WERI-Rb-1 (cell line): ENCODE results near the gene SNAP25.

Experiments
- DNase-seq: peaks from one replicate; pipeline ENCODE4 v3.0.0-alpha.2; 2020
- H3K27ac ChIP-seq: fragments of 250-450 bp; sonication (Bioruptor Pico); 2 replicates; pipeline ENCODE4 v1.5.1; 2020; ENCODE audit warnings: mild to moderate bottlenecking, moderate library complexity
- H3K27me3 ChIP-seq: fragments of 250-450 bp; sonication (Bioruptor Pico); 2 replicates; pipeline ENCODE4 v1.5.1; 2021; ENCODE audit warnings: mild to moderate bottlenecking, low read depth, moderate library complexity; ENCODE audit not compliant: insufficient read depth, severe bottlenecking
- H3K36me3 ChIP-seq: fragments of 250-450 bp; sonication (Bioruptor Pico); 2 replicates; pipeline ENCODE4 v1.5.1; 2020; ENCODE audit warnings: mild to moderate bottlenecking, moderate library complexity
- H3K4me3 ChIP-seq: 2 replicates; pipeline ENCODE4 v1.5.1; 2011; ENCODE audit warnings: low read depth, mild to moderate bottlenecking, control low read depth, low read length
- H3K9me3 ChIP-seq: fragments of 250-450 bp; sonication (Bioruptor Pico); 2 replicates; pipeline ENCODE4 v1.5.1; 2021; ENCODE audit warnings: mild to moderate bottlenecking, moderate library complexity; ENCODE audit not compliant: severe bottlenecking
- CTCF ChIP-seq: IDR thresholded peaks from 2 replicates; pipeline ENCODE4 v1.5.1; 2011; ENCODE audit warnings: low read depth, mild to moderate bottlenecking, control low read depth, inconsistent platforms, low read length

Gene SNAP25

DNA sequence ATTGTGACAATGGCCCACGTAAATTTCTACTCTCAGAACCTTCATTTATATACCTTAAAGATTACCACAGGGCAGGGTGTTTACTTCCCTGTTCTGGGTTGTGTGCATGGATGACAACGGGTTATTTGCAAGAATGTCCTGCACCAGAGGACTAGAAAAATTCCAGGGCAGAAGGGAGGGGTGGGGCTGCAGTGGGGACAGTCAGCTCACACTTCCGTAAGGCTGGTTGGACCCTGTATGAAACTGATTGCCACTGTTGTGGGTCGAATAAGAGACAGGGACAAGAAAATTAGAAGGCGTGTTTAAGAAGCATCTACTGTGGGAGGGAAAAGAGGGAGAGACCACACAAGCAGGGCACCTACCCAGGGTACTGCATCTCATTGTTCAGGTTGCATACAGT, 96.5 kb downstream of the SNAP25 start:
- H3K4me3 ChIP-seq: no peak overlapping the region
- peaks cover 8% of the 10 kb centered on the region for H3K9me3 ChIP-seq
- peak; percentile 13 for DNase-seq
- no peaks in the 10 kb centered on the region for H3K27me3 ChIP-seq
- H3K36me3 ChIP-seq: no peaks in the 10 kb centered on the region
- no peak for TF ChIP-seq CTCF
- no peak overlapping the region for H3K27ac ChIP-seq

DNA sequence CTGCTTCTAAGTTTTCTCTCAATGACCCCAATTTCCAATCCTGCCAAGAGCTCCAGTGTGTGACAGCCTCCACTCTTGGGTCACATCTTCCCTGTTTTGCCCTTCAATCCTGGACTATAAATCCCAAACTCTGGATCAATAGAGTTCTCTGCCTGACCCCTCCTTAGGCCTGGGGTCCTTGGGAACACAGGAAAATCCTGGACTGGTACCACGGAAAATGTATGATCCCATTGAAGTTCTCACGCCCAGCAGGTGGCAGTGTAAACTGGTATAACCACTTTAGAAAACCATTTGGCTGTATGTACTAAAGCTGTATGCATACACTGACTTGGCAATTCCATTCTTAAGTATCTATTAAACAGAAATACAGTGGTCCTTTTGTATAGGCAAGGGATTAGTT, 98.0 kb downstream of the SNAP25 start:
- no peaks in the 10 kb centered on the region for H3K36me3 ChIP-seq
- peak; percentile 11 for DNase-seq
- no peaks in the 10 kb centered on the region for H3K27me3 ChIP-seq
- peaks cover 8% of the 10 kb centered on the region for H3K9me3 ChIP-seq
- no peak overlapping the region for H3K27ac ChIP-seq
- peak; percentile 17; the same call in 1 of the 2 replicates for TF ChIP-seq CTCF
- H3K4me3 ChIP-seq: no peak overlapping the region

DNA sequence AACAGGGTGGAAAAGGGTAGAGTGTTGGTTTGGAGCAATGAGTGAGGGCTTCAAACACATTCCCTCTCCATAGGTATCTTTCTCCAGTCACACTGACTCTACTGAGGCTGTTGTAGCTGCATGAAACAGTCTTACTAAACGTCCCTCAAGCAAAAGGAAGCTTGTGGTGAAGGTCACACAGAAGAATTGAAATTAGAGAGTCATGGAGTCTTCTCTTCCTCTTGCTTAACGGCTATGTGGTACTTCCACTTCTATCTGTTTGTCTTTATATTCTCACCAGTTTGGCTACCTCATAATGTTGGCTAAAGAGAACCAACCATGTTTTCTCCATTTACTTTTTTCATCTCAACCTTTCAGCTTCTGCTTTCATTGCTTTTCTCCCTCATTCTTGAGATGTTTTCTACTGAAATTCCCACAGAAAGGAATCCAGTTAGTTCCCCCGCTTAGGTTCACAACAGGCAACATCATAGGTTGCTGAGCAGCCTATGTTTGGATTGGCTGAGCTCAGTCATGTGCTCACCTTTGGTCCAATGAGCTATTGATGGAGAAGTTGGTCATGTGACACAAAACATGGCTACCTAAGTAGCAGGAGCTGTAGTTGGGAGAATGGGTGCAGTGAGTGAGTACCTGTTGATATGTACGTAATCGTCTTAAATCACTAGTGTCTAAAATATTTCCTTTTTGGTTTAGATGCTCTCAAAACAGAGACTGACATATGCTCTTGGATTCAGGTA, 99.8 kb downstream of the SNAP25 start:
- no peaks in the 10 kb centered on the region for H3K36me3 ChIP-seq
- TF ChIP-seq CTCF: no peak
- H3K27ac ChIP-seq: no peak overlapping the region
- H3K27me3 ChIP-seq: no peaks in the 10 kb centered on the region
- no peak overlapping the region for H3K4me3 ChIP-seq
- peaks cover 8% of the 10 kb centered on the region for H3K9me3 ChIP-seq
- no peak for DNase-seq

DNA sequence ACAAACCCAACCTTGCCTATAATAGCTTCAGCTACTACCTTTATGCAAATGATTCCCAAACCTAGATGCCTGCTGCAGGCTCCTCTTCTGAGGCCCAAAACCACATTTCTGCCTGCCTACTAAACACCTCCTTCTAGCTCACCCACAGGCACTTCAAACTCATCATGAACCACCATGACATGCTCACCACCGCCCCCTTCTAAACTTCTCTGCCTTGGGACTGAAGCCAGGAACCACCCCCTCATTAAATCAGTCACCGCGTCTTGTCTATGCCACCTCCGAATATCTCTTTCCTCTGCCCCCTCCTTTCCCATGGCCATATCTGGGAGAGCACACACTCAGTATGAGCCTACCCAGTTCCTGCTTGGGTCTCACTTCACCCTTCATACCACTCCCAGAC, 101.2 kb downstream of the SNAP25 start:
- Histone ChIP-seq H3K27ac (no peak overlapping the region), H3K36me3 (no peaks in the 10 kb centered on the region), H3K27me3 (no peaks in the 10 kb centered on the region), H3K9me3 (peaks cover 8% of the 10 kb centered on the region), H3K4me3 (no peak overlapping the region)
- TF ChIP-seq CTCF: no peak
- no peak for DNase-seq

DNA sequence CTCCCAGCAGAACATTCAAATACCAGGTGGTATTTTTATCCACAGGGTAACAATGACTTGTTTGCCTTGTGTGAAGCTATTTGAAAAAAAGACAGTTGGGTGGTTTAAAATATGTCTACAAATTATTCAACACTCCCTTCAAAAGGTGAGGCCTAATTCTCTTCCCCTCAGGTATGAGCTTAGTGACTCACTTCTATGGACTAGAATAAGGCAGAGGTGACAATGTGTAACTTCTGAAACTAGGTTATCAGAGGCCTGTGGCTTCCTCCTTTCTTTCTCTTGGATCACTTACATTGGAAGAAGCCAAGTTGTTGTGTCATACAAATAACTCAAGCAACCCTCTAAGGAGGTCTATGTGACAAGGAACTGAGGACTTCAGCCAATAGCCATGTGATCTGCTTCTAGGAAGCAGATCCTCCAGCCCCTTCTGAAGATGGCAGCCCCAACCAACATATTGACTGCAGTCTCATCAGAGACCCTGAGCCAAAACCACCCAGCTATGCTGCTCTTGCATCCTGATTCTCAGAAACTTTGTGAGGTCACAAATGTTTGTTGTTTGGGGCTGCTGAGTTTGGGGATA, 102.6 kb downstream of the SNAP25 start:
- H3K36me3 ChIP-seq: no peaks in the 10 kb centered on the region
- H3K27ac ChIP-seq: no peak overlapping the region
- TF ChIP-seq CTCF: no peak
- no peak overlapping the region for H3K4me3 ChIP-seq
- peaks cover 8% of the 10 kb centered on the region for H3K9me3 ChIP-seq
- no peak for DNase-seq
- H3K27me3 ChIP-seq: no peaks in the 10 kb centered on the region
